HepG2 (cell line): ENCODE data around the gene VGLL4. TPM values are rescaled to one million over a fixed set of nuclear protein-coding genes. Genes with fewer than 3 reads are reported as not detected.

ENCODE experiments used
- ARID3A ChIP-seq: IDR thresholded peaks from 2 replicates; pipeline ENCODE4 v1.6.1; 2012; ENCODE audit warnings: low read depth, low read length, improper control_type of control experiment
- HDAC2 ChIP-seq: sonication (generic); formaldehyde crosslinking; IDR thresholded peaks from 2 replicates; pipeline ENCODE4 v1.4.0; 2020; ENCODE audit warnings: missing genetic modification reagents
- HOMEZ ChIP-seq: IDR thresholded peaks from 2 replicates; pipeline ENCODE4 v1.6.1; 2016; ENCODE audit warnings: low read depth
- KDM3A ChIP-seq: IDR thresholded peaks from 2 replicates; pipeline ENCODE4 v1.6.1; 2018; ENCODE audit warnings: low read depth, missing compliant biosample characterization
- NFKBIZ ChIP-seq: IDR thresholded peaks from 2 replicates; pipeline ENCODE4 v1.6.1; 2018; ENCODE audit warnings: missing genetic modification reagents, missing compliant biosample characterization
- NR2C2 ChIP-seq: sonication (generic); formaldehyde crosslinking; IDR thresholded peaks from 2 replicates; pipeline ENCODE4 v1.4.0; 2020; ENCODE audit warnings: missing genetic modification reagents, mild to moderate bottlenecking, moderate library complexity, borderline replicate concordance
- PAF1 ChIP-seq: IDR thresholded peaks from 2 replicates; pipeline ENCODE4 v1.6.1; 2016; ENCODE audit warnings: missing genetic modification reagents, missing compliant biosample characterization
- SP1 ChIP-seq, 2 experiments: fragments of 450-650 bp in 1 of 2; sonication (generic) in 1 of 2; formaldehyde crosslinking in 1 of 2; IDR thresholded peaks; 2 replicates each; pipeline versions ENCODE4 v1.4.0 to v1.6.1; 2016 to 2020; ENCODE audit warnings: missing genetic modification reagents in 1 of 2
- ZBTB8A ChIP-seq: sonication (generic); formaldehyde crosslinking; IDR thresholded peaks from 2 replicates; pipeline ENCODE4 v1.4.0; 2020; ENCODE audit warnings: mild to moderate bottlenecking, low read depth, missing genetic modification reagents, borderline replicate concordance
- ZNF264 ChIP-seq: sonication (generic); formaldehyde crosslinking; IDR thresholded peaks from 2 replicates; pipeline ENCODE4 v1.4.0; 2020; ENCODE audit warnings: missing genetic modification reagents
- ZNF510 ChIP-seq: sonication (generic); formaldehyde crosslinking; IDR thresholded peaks from 2 replicates; pipeline ENCODE4 v1.4.0; 2020; ENCODE audit warnings: low read depth, mild to moderate bottlenecking, missing genetic modification reagents
- ZNF660 ChIP-seq: sonication (generic); formaldehyde crosslinking; IDR thresholded peaks from 2 replicates; pipeline ENCODE4 v1.5.1; 2020; ENCODE audit warnings: mild to moderate bottlenecking, low read depth, missing genetic modification reagents, borderline replicate concordance
- ZNF749 ChIP-seq: sonication (generic); formaldehyde crosslinking; IDR thresholded peaks from 2 replicates; pipeline ENCODE4 v1.8.0; 2022; ENCODE audit warnings: mild to moderate bottlenecking, missing genetic modification reagents, moderate library complexity, borderline replicate concordance
- ZNF841 ChIP-seq: sonication (generic); formaldehyde crosslinking; IDR thresholded peaks from 2 replicates; pipeline ENCODE4 v1.8.1; 2023; ENCODE audit warnings: missing genetic modification reagents, borderline replicate concordance
- polyA plus RNA-seq, 8 experiments: library from polyadenylated mRNA; depleted of rRNA in 3 of 8; stranded (reverse) in 7 of 8; unstranded in 1 of 8; fragments of >200 nt; fragmentation: Illumina TruSeq in 4 of 8; extraction: Trizol in 4 of 8; gene quantifications; 2 replicates each; pipeline versions ENCODE4 v1.2.1 to v1.2.3, GENCODE V29; 2011 to 2016; ENCODE audit warnings: low read depth in 4 of 8, missing spikeins in 1 of 8, mixed read lengths in 1 of 8; ENCODE audit not compliant: insufficient read depth in 1 of 8
- total RNA-seq, 5 experiments: library from RNA; depleted of rRNA; stranded (reverse); fragments of >200 nt; fragmentation: Illumina TruSeq; extraction: Trizol; gene quantifications; 2 replicates each; pipeline ENCODE4 v1.2.3, GENCODE V29; 2016; ENCODE audit warnings: low read depth in 1 of 5
- TF ChIP-seq, protein P1 (sequence below): sonication (generic); formaldehyde crosslinking; IDR thresholded peaks from 2 replicates; pipeline ENCODE4 v1.5.0; 2020; ENCODE audit warnings: mild to moderate bottlenecking, missing genetic modification reagents, borderline replicate concordance
- TF ChIP-seq, protein P2 (sequence below): sonication (generic); formaldehyde crosslinking; IDR thresholded peaks from 2 replicates; pipeline ENCODE4 v1.4.0; 2020; ENCODE audit warnings: missing genetic modification reagents

Gene VGLL4
- total and polyA plus RNA-seq, 2 of the 13 experiments (the other 11 are each of a cell fraction or from before 2014, with no cell fraction given), result 23.2 to 39.0 TPM

- TF ChIP-seq KDM3A (CRISPR knock-in tag) (no peak), HOMEZ (CRISPR knock-in tag) (peak; percentile 42; the same call in 1 of the 2 replicates), NFKBIZ (CRISPR knock-in tag) (0 out of 2 replicates have a peak, but pooled peaks have one; percentile 38), PAF1 (no peak), HDAC2 (CRISPR knock-in tag) (peak; percentile 91), ZNF510 (CRISPR knock-in tag) (no peak), ZNF264 (CRISPR knock-in tag) (0 out of 2 replicates have a peak, but pooled peaks have one; percentile 27), ARID3A (peak; percentile 95), NR2C2 (CRISPR knock-in tag) (no peak), ZNF749 (CRISPR knock-in tag) (no peak), ZNF660 (CRISPR knock-in tag) (no peak), SP1 (IDR thresholded peaks at IDR 0.05) (no peak), SP1 (CRISPR knock-in tag; IDR thresholded peaks at IDR 0.05) (no peak), ZNF841 (CRISPR knock-in tag) (no peak), ZBTB8A (no peak)
- TF ChIP-seq, protein P1, sequence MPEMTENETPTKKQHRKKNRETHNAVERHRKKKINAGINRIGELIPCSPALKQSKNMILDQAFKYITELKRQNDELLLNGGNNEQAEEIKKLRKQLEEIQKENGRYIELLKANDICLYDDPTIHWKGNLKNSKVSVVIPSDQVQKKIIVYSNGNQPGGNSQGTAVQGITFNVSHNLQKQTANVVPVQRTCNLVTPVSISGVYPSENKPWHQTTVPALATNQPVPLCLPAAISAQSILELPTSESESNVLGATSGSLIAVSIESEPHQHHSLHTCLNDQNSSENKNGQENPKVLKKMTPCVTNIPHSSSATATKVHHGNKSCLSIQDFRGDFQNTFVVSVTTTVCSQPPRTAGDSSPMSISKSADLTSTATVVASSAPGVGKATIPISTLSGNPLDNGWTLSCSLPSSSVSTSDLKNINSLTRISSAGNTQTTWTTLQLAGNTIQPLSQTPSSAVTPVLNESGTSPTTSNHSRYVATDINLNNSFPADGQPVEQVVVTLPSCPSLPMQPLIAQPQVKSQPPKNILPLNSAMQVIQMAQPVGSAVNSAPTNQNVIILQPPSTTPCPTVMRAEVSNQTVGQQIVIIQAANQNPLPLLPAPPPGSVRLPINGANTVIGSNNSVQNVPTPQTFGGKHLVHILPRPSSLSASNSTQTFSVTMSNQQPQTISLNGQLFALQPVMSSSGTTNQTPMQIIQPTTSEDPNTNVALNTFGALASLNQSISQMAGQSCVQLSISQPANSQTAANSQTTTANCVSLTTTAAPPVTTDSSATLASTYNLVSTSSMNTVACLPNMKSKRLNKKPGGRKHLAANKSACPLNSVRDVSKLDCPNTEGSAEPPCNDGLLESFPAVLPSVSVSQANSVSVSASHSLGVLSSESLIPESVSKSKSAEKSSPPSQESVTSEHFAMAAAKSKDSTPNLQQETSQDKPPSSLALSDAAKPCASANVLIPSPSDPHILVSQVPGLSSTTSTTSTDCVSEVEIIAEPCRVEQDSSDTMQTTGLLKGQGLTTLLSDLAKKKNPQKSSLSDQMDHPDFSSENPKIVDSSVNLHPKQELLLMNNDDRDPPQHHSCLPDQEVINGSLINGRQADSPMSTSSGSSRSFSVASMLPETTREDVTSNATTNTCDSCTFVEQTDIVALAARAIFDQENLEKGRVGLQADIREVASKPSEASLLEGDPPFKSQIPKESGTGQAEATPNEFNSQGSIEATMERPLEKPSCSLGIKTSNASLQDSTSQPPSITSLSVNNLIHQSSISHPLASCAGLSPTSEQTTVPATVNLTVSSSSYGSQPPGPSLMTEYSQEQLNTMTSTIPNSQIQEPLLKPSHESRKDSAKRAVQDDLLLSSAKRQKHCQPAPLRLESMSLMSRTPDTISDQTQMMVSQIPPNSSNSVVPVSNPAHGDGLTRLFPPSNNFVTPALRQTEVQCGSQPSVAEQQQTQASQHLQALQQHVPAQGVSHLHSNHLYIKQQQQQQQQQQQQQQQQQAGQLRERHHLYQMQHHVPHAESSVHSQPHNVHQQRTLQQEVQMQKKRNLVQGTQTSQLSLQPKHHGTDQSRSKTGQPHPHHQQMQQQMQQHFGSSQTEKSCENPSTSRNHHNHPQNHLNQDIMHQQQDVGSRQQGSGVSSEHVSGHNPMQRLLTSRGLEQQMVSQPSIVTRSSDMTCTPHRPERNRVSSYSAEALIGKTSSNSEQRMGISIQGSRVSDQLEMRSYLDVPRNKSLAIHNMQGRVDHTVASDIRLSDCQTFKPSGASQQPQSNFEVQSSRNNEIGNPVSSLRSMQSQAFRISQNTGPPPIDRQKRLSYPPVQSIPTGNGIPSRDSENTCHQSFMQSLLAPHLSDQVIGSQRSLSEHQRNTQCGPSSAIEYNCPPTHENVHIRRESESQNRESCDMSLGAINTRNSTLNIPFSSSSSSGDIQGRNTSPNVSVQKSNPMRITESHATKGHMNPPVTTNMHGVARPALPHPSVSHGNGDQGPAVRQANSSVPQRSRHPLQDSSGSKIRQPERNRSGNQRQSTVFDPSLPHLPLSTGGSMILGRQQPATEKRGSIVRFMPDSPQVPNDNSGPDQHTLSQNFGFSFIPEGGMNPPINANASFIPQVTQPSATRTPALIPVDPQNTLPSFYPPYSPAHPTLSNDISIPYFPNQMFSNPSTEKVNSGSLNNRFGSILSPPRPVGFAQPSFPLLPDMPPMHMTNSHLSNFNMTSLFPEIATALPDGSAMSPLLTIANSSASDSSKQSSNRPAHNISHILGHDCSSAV (CRISPR knock-in tag), result no peak
- TF ChIP-seq, protein P2, sequence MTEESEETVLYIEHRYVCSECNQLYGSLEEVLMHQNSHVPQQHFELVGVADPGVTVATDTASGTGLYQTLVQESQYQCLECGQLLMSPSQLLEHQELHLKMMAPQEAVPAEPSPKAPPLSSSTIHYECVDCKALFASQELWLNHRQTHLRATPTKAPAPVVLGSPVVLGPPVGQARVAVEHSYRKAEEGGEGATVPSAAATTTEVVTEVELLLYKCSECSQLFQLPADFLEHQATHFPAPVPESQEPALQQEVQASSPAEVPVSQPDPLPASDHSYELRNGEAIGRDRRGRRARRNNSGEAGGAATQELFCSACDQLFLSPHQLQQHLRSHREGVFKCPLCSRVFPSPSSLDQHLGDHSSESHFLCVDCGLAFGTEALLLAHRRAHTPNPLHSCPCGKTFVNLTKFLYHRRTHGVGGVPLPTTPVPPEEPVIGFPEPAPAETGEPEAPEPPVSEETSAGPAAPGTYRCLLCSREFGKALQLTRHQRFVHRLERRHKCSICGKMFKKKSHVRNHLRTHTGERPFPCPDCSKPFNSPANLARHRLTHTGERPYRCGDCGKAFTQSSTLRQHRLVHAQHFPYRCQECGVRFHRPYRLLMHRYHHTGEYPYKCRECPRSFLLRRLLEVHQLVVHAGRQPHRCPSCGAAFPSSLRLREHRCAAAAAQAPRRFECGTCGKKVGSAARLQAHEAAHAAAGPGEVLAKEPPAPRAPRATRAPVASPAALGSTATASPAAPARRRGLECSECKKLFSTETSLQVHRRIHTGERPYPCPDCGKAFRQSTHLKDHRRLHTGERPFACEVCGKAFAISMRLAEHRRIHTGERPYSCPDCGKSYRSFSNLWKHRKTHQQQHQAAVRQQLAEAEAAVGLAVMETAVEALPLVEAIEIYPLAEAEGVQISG (CRISPR knock-in tag), result no peak
Observed at GRCh38 chr3:11618904-11619303, 24.8 kb downstream of the VGLL4 start (continued).
